Measurements from ENCODE around the gene MRPL38.
"Not testable (repeated sequence)": the region's sequence is repeated elsewhere in the genome, so short reads cannot be mapped to it uniquely, and the experiment has no call there.

Gene MRPL38

GRCh38 chr17:75896415-75897159, 8.1 kb downstream of the MRPL38 start, which contains the start of gene TRIM65:
Gene TRIM65, minus strand, starts transcription at chr17:75896951. Its CDS starts 14 bp downstream, at chr17:75896937.
- peak; percentile 79 for DNase-seq (ENCODE audit: low read depth)

GRCh38 chr17:75895370-75896155, 9.1 kb downstream of the MRPL38 start:
- no peak for DNase-seq (ENCODE audit: low read depth)

GRCh38 chr17:75894049-75894733, 10.5 kb downstream of the MRPL38 start:
- DNase-seq (ENCODE audit: low read depth), result no peak

GRCh38 chr17:75893305-75894048, 11.2 kb downstream of the MRPL38 start:
- DNase-seq (ENCODE audit: low read depth), result no peak

GRCh38 chr17:75892556-75893224, 12.0 kb downstream of the MRPL38 start:
- no peak for DNase-seq (ENCODE audit: low read depth)

GRCh38 chr17:75891605-75892555, 12.8 kb downstream of the MRPL38 start:
- no peak for DNase-seq (ENCODE audit: low read depth)

- no peak for DNase-seq (ENCODE audit: low read depth)
Observed at GRCh38 chr17:75891022-75891604, 13.6 kb downstream of the MRPL38 start.

- no peak for DNase-seq (ENCODE audit: low read depth)
Observed at GRCh38 chr17:75889454-75889853, 15.2 kb downstream of the MRPL38 start.

- no peak for DNase-seq (ENCODE audit: low read depth)
Observed at GRCh38 chr17:75888484-75888883, 16.2 kb downstream of the MRPL38 start.

GRCh38 chr17:75885860-75886259, 18.8 kb downstream of the MRPL38 start:
- not testable (repeated sequence) for DNase-seq (ENCODE audit: low read depth)

- DNase-seq (ENCODE audit: low read depth), result no peak
Observed at GRCh38 chr17:75885431-75885830, 19.3 kb downstream of the MRPL38 start.

GRCh38 chr17:75881678-75882454, 22.8 kb downstream of the MRPL38 start:
- DNase-seq (ENCODE audit: low read depth), result no peak

GRCh38 chr17:75880266-75880665, 24.4 kb downstream of the MRPL38 start:
- no peak for DNase-seq (ENCODE audit: low read depth)

- DNase-seq (ENCODE audit: low read depth), result no peak
Observed at GRCh38 chr17:75878174-75878998, 26.3 kb downstream of the MRPL38 start, which contains the start of gene TRIM47. Gene TRIM47, minus strand, starts transcription at chr17:75878581. Its CDS starts 33 bp downstream, at chr17:75878548.

- peak; percentile 50 for DNase-seq (ENCODE audit: low read depth)
Observed at GRCh38 chr17:75877752-75878173, 26.9 kb downstream of the MRPL38 start.

- DNase-seq (ENCODE audit: low read depth), result peak; percentile 26
Observed at GRCh38 chr17:75876938-75877751, 27.5 kb downstream of the MRPL38 start.

All from activated T-cell treated with anti-CD3 and anti-CD28 coated beads for 24 hours (primary cell).